ENCODE data around the gene DGKG.

The DGKG gene

GRCh38 chr3:186108106-186108940 lies 253.7 kb downstream of the DGKG start:
- peak; percentile 49 for DNase-seq (ENCODE audit: low read depth)

GRCh38 chr3:186107215-186108105 lies 254.6 kb downstream of the DGKG start:
- DNase-seq (ENCODE audit: low read depth): peak; percentile 60

- DNase-seq (ENCODE audit: low read depth): no peak
These were observed 256.5 kb downstream of the DGKG start for GRCh38 chr3:186105543-186105942.

DNA sequence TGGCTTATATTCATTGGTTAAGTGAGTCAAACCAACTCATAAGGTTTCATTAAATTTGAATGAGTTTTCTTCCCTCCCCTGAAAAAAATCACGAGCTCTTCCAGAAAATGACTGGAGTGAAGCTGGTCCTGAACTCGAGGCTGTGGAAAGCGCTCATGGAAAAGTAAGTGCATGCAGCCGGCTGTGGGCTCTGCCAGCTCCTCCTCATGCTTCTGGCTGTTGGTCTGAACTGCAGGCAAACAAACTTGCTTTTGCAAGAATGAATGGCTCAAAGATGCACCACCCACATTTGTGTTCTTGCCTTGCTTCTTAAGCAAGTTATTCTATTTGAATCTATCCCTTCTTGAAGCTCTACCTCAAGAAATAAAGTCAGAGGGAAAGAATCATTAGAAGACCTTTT lies 259.3 kb downstream of the DGKG start:
- DNase-seq (ENCODE audit: low read depth): peak; percentile 80

- DNase-seq (ENCODE audit: low read depth): no peak
These were observed 261.6 kb downstream of the DGKG start for GRCh38 chr3:186100398-186100797.

GRCh38 chr3:186099178-186099577 lies 262.9 kb downstream of the DGKG start:
- DNase-seq (ENCODE audit: low read depth): peak; percentile 87

DNA sequence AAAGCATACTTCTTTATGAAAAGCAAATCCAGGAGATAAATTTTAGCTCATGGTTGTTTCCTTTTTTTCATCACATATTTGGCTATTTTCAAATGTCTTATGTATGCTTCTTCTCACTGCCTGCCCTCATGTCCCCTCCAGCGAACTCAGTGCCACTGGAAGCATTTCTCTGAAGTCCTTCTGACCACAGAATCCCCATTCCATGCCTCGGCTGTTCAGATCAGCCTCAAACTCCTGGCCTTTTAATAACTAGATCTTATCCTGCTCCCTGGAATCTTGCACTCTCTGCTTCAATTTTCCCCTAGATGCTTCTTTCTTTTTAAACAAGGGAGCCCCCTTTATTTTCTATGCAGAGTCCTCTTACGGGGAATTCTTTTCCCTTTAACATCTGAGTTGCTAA lies 263.3 kb downstream of the DGKG start:
- no peak for DNase-seq (ENCODE audit: low read depth)

DNA sequence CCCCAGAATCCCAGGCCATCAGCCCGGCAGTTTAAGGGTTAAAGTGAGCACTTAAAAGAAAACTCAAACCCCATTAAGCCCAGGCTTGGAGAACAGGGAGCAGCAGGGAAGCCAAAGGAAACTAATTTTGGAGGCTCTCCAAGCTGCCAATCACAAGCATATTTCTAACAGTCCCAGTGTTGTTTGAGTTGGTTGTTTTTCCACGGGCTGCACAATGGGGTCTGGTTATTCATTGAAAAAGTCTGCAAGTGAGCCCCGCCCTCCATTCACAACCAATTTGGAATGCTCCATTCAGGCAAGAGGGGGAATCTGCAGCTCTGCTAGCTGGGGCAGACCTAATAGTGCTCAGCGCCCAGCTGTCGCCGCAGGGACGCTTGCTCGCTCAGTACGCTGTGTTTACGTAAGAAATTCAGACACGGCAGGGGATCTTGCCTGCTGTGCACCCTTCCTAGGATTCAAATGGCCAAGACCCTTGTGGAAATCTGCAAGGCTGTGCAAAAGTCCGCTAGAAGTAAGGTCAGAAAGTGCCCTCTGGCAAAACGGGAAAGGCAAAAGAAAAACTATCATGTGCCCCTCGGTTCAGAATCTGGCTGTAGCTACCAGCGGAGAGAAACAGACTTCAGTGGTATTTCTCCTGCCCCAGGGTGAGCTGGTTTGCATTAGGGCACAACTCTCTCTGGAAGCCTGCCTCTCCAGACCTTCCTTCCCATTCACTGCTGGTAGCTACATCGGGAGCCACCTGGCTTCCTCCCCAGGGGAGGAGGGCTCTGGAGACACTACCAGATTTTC lies 264.2 kb downstream of the DGKG start:
- DNase-seq (ENCODE audit: low read depth): peak; percentile 77

GRCh38 chr3:186097317-186097662 lies 264.7 kb downstream of the DGKG start:
- DNase-seq (ENCODE audit: low read depth): no peak
